Ovary (tissue), 9 donors: ENCODE measurements around the gene WWC1. TPM values are rescaled to one million over a fixed set of nuclear protein-coding genes. Genes with fewer than 3 reads are reported as not detected.

ENCODE experiments used
- DNase-seq, 5 donors: peaks; one replicate each; pipeline ENCODE4 v3.0.0-alpha.2; 2019 to 2020
- H3K27ac ChIP-seq, 2 donors: fragments of 200-600 bp; one replicate each; pipeline versions ENCODE4 v1.5.1 to v1.8.0; 2019 to 2022
- H3K27me3 ChIP-seq: fragments of 200-600 bp; one replicate; pipeline ENCODE4 v1.8.0; 2022
- H3K36me3 ChIP-seq: fragments of 200-600 bp; sonication (generic); one replicate; pipeline ENCODE4 v1.5.1; 2019
- H3K4me1 ChIP-seq: one replicate; pipeline ENCODE4 v1.8.1; 2013; ENCODE audit warnings: mild to moderate bottlenecking, moderate library complexity; ENCODE audit not compliant: insufficient read depth
- H3K4me3 ChIP-seq: fragments of 200-600 bp; sonication (generic); one replicate; pipeline ENCODE4 v1.5.1; 2017
- H3K9me3 ChIP-seq, 2 donors: fragments of 200-600 bp in 1 of 2; sonication (generic) in 1 of 2; one replicate each; pipeline versions ENCODE4 v1.5.1 to v1.8.1; 2013 to 2019; ENCODE audit warnings: mild to moderate bottlenecking in 1 of 2, moderate library complexity in 1 of 2
- EP300 ChIP-seq: sonication (generic); formaldehyde crosslinking; IDR thresholded peaks from one replicate; pipeline ENCODE4 v1.6.1; 2017; ENCODE audit warnings: antibody characterized with exemption
- POLR2A ChIP-seq: fragments of 450-650 bp; IDR thresholded peaks from one replicate; pipeline ENCODE4 v1.6.1; 2017; ENCODE audit warnings: antibody characterized with exemption, mild to moderate bottlenecking, moderate library complexity
- WGBS, 3 donors: extraction: QIAGEN DNeasy Blood & Tissue Kit in 1 of 3; methylation state at CpG; one replicate each; pipeline versions ENCODE4 v1.1.5 to v1.1.7; 2013 to 2017; 5-methylcytosine and 5-hydroxymethylcytosine counted together
- intact Hi-C, 4 donors: fragments of 100-400 bp; cut with DNase I; formaldehyde crosslinking; loops; one replicate each; pipeline versions ENCODE4 v1.11.0 to v1.15.1; 2022 to 2023
- polyA plus RNA-seq, 2 donors: library from polyadenylated mRNA; stranded (reverse); fragments of 200-250 nt in 1 of 2; fragments of 350-450 nt in 1 of 2; fragmentation: Illumina TruSeq in 1 of 2; extraction: RNeasy Lipid Tissue Mini Kit (QIAGEN cat#74804) in 1 of 2; gene quantifications; one replicate each; pipeline ENCODE4 v1.2.3, GENCODE V29; 2013 to 2014
- total RNA-seq, 7 donors: library from RNA; depleted of rRNA in 2 of 7; stranded (reverse); fragments of >200 nt in 2 of 7; fragmentation: NEBNext Ultra II Directional in 3 of 7; extraction: Animal tissue kit (Norgen Biotek cat#: 25700) in 3 of 7; gene quantifications; one replicate each; pipeline versions ENCODE4 v1.1.0 to v1.2.4, GENCODE V29; 2016 to 2023
- TF ChIP-seq, protein P1 (sequence below), 3 donors: fragments of 450-650 bp in 2 of 3; fragments of 200-600 bp in 1 of 3; IDR thresholded peaks; one replicate each; pipeline versions ENCODE4 v1.5.1 to v1.8.0; 2016 to 2022; ENCODE audit warnings: antibody characterized with exemption in 3 of 3, mild to moderate bottlenecking in 1 of 3
- donor health status: DM: no; HTN: no; CAD: no; lungs with moderate emphysema.
- donor health status: DM: no; HTN: no; CAD: no.
- donor health status: Bipolar disorder and iron deficiency.
- donor health status: DM: yes; HTN: yes; CAD: no.
- donor health status: DM: no; HTN: no; CAD: no.
- donor health status: DM: yes; HTN: yes; CAD: no.

Gene WWC1
- total and polyA plus RNA-seq, 9 donors = 0.58 to 60.3 (median 5.3) TPM

DNA sequence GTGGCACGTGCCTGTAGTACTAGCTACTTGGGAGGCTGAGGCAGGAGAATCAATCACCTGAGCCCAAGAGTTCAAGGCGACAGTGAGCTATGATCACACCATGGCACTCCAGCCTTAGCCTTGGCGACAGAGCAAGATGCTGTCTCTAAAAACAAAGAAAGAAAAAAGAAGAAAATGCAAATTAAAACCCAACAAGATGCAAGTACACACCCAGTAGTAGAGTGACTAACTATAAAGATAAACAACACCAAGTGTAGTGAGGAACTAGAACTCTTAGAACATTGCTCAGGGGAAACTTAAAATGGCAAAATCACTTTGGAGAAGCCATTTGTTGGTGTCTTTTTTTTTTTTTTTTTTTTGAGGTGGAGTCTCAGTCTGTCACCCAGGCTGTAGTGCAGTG is 160.1 kb downstream of the WWC1 start:
- Histone ChIP-seq H3K9me3 (no peaks in the 10 kb centered on the region), H3K27ac (no peak overlapping the region), H3K4me1 (peaks cover 6% of the 10 kb centered on the region), H3K27me3 (no peaks in the 10 kb centered on the region), H3K36me3 (no peaks in the 10 kb centered on the region), H3K4me3 (no peak overlapping the region)
- 74 to 96% (median 93%) methylated on average over 3 of the region's 3 CpGs for WGBS, 3 donors
- no peak for DNase-seq
- no peak for TF ChIP-seq POLR2A
- TF ChIP-seq, protein P1, sequence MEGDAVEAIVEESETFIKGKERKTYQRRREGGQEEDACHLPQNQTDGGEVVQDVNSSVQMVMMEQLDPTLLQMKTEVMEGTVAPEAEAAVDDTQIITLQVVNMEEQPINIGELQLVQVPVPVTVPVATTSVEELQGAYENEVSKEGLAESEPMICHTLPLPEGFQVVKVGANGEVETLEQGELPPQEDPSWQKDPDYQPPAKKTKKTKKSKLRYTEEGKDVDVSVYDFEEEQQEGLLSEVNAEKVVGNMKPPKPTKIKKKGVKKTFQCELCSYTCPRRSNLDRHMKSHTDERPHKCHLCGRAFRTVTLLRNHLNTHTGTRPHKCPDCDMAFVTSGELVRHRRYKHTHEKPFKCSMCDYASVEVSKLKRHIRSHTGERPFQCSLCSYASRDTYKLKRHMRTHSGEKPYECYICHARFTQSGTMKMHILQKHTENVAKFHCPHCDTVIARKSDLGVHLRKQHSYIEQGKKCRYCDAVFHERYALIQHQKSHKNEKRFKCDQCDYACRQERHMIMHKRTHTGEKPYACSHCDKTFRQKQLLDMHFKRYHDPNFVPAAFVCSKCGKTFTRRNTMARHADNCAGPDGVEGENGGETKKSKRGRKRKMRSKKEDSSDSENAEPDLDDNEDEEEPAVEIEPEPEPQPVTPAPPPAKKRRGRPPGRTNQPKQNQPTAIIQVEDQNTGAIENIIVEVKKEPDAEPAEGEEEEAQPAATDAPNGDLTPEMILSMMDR (IDR thresholded peaks at IDR 0.05) = no peak
- TF ChIP-seq EP300 = no peak
- intact Hi-C loops = no loop called here

GRCh38 chr5:168455201-168455600 is 163.8 kb downstream of the WWC1 start:
- Histone ChIP-seq H3K36me3 (no peaks in the 10 kb centered on the region), H3K27me3 (no peaks in the 10 kb centered on the region), H3K27ac (no peak overlapping the region), H3K9me3 (no peaks in the 10 kb centered on the region), H3K4me1 (no peaks in the 10 kb centered on the region), H3K4me3 (no peak overlapping the region)
- TF ChIP-seq POLR2A = no peak
- TF ChIP-seq EP300 = no peak
- TF ChIP-seq, protein P1 (IDR thresholded peaks at IDR 0.05) = no peak
- intact Hi-C loops = no loop called here
- 92 to 93% (median 92%) methylated on average over 11 to 12 of the region's 12 CpGs for WGBS, 3 donors
- DNase-seq = no peak

- Histone ChIP-seq H3K9me3 (no peaks in the 10 kb centered on the region), H3K36me3 (no peaks in the 10 kb centered on the region), H3K27ac (no peak overlapping the region), H3K4me1 (no peaks in the 10 kb centered on the region), H3K27me3 (no peaks in the 10 kb centered on the region), H3K4me3 (no peak overlapping the region)
- TF ChIP-seq, protein P1 (IDR thresholded peaks at IDR 0.05) = no peak
- TF ChIP-seq POLR2A = no peak
- no peak for TF ChIP-seq EP300
- intact Hi-C loops = no loop called here
- no peak for DNase-seq
- WGBS, 3 donors = 94 to 100% (median 98%) methylated on average over 3 of the region's 3 CpGs
These were observed 166.1 kb downstream of the WWC1 start for GRCh38 chr5:168457542-168457941.

- Histone ChIP-seq H3K27ac (no peak overlapping the region), H3K36me3 (no peaks in the 10 kb centered on the region), H3K9me3 (no peaks in the 10 kb centered on the region), H3K27me3 (no peaks in the 10 kb centered on the region), H3K4me3 (no peak overlapping the region), H3K4me1 (no peaks in the 10 kb centered on the region)
- no peak for DNase-seq
- intact Hi-C loops = no loop called here
- TF ChIP-seq EP300 (no peak), POLR2A (no peak)
- TF ChIP-seq, protein P1 (IDR thresholded peaks at IDR 0.05) = no peak
- WGBS, 3 donors = 93 to 96% (median 95%) methylated on average over 9 of the region's 9 CpGs
These were observed 169.2 kb downstream of the WWC1 start for GRCh38 chr5:168460606-168461005.

DNA sequence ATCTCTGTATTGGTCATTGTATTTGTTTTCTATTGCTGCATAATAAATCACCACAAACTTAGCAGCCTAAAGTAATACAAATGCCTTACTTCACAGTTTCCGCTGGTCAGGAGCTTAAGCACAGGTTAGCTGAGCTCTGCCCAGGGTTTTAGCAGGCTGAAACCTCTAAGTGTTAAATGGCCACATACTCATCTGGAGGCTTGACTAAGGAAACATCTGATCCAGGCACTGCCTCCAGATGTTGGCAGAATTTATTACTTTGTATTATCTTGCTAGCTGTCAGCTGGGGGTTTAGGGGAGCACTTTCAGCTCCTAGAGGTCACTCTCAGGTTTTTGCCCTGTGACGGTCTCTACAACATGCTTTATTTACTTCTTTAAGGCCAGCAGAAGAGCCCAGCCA is 171.6 kb downstream of the WWC1 start:
- no peak for DNase-seq
- TF ChIP-seq POLR2A = no peak
- TF ChIP-seq, protein P1 (IDR thresholded peaks at IDR 0.05) = no peak
- no peak for TF ChIP-seq EP300
- 94 to 99% (median 97%) methylated on average over 2 of the region's 2 CpGs for WGBS, 3 donors
- H3K4me3 ChIP-seq = no peak overlapping the region
- no peaks in the 10 kb centered on the region for H3K4me1 ChIP-seq
- no peaks in the 10 kb centered on the region for H3K36me3 ChIP-seq
- intact Hi-C loops = no loop called here
- no peak overlapping the region for H3K27ac ChIP-seq
- no peaks in the 10 kb centered on the region for H3K9me3 ChIP-seq
- no peaks in the 10 kb centered on the region for H3K27me3 ChIP-seq
